UCSD-AML1 (cell line): Measurements from ENCODE around the gene FBXW7.

ENCODE experiments used
- DNase-seq: peaks from one replicate; lab custom pipeline; 2025; ENCODE audit not compliant: unreplicated experiment; lab: John Stamatoyannopoulos, UW

FBXW7 gene

DNA sequence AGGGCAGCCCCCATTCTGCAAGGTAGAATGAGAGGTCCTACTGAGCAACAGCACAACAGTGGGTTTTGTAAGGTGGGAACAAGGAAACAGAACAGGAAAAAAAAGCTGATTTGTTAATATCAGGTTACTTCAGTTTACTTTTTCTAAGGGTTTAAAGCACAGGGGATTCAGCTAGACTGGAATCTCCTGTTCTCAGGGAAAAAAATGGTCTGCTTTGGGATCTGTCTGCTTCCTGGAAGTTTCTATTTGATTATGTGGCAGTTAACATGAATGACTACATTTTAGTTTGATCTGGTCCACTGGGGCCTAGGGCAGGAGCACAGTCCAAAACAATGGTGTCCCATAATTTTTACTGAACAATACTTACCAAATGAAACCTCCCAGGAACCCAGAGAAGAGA, 104.6 kb downstream of the FBXW7 start:
- DNase-seq: no peak

DNA sequence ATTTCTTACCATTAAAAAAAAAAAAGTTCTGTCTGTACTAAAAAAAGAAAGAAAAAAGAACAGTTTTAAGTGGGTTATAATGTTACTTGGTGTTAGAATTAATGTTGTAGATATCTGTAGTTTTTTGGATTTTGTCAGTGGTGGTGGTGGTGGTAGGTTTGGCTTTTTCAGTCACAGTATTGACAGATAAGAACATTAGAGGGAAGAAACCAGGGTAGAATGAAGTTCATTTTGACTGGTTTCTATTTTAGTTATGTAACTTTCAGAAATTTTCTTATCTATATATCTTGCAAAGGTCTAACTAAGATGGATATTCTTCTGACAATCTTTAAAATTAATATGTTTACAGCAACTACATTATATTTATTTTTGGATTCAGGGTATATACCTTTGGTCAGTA, 105.4 kb downstream of the FBXW7 start:
- no peak for DNase-seq

DNA sequence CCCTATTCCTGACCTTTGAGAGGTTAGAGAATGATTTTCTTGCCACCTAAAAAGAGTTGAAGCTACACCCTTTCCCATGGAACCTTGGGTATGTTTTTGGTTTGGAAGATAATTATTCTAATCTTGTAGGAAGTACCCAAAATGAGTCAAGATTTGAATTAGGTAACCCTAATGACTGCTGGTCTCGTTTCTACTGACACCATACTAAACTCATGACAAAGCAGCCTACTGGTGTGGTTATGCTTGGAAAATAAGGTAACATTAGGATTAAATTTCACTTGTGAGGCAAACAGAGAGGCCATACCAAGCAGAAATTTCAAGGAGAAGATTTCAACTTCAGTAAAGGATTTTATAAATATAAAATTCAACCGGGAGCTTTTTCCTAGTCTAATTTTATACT, 107.9 kb downstream of the FBXW7 start:
- no peak for DNase-seq

DNA sequence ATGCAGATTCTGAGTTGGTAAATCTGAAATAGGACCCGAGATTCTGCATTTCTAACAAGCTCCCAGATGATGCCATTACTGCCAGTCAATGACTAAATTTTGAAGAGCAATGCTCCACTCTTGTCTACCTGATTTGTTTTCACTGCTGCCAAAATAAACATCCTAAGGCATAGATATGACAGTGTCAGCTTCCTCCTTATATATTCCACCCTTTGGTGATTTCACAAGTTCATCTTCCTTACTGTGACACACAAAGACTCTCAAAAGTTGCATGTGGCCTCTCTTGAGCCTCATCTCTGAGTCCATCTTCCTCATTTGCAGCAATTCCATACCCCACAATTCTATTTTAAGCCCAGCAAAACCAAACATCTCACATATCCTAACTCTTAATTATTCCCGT, 110.9 kb downstream of the FBXW7 start:
- DNase-seq: no peak

DNA sequence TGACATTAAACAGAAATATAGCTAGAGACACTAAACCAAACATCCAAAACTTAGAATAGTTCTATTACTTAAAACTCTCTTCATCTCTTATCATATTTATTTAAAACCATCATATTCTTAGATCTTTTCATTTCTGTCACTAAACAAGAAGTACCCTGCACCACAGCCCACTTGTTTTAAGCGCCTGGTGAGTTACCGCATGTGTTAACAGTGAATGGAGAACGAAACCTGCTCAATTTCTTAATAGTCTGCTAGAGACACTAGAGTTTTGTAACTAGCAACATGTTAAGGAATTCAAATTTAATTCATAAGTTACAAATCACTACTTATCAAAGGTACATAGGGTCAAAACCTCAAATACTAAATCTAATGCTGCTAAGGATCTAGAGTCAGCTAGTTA, 111.5 kb downstream of the FBXW7 start:
- DNase-seq: no peak

DNA sequence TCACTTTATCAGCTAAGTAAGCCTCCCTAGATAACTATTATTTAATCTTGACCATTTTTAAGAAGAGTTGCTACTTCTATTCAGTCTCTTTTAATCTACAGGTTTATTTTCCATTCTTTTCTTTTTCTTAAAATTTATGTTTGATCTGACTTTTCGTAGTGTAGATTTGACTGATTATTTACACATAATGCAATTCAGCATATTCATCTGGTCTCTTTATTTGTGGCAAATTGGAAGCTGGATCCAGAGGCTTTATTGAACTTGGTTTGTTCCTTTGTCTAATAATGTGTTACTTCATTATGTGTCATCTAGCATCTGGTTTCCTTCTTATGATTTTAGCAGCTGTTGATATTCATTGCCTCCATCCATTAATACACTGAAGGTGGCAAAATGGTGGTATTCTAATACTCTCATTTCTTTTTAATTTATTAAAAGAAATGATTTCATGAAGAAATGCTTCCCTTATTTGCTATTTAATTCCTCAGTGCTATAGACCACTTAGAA, 113.0 kb downstream of the FBXW7 start:
- DNase-seq: no peak

DNA sequence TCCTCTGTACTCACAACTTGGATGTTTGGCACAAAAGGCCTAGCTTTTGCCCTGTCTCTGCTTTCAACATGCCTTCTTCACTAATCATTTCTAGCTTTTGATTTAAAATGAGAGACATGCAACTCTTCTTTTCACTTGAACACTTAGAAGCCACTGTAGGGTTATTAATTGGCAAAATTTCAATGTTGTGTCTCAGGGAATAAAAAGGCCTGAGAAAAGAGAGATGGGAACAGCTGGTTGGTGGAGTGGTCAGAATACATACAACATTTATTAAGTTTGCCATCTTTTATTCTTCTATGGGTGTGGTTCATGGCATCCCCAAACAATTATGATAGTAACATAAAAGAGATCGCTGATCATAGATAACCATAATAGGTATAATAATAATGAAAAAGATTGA, 114.3 kb downstream of the FBXW7 start:
- no peak for DNase-seq

DNA sequence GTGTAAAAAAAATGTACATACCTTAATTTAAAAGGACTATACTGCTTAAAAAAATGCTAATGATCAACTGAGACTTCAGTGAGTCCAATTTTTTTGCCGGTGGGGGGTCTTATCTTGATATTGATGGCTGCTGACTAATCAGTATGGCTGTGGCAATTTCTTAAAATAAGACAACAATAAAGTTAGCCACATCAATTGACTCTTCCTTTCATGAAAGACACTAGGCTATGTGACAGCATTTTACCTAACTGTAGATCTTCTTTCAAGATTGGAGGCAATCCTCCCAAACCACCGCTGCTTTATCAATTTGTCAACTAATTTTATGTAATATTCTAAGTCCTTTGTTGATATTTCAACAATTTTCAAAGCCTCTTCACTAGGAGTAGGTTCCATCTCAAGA, 116.1 kb downstream of the FBXW7 start:
- DNase-seq: no peak

DNA sequence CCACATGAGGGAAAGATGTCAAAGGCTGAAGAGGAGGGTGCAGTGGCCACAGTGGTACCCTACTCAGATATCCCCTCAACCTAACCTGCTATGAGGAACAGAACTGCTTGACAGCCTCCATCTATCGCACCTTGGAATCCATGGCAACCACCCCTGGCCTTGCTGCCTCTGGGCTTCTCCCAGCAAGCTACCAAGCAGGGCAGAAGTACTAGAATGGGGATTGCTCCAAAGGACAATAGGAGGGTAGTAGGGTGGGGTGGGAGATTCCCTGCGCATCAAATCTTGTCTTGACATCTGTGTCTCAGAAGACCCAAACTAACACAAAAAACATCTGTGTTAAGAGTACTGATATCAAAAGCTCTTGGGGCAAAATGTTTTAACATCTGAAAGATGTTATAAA, 118.2 kb downstream of the FBXW7 start:
- no peak for DNase-seq

DNA sequence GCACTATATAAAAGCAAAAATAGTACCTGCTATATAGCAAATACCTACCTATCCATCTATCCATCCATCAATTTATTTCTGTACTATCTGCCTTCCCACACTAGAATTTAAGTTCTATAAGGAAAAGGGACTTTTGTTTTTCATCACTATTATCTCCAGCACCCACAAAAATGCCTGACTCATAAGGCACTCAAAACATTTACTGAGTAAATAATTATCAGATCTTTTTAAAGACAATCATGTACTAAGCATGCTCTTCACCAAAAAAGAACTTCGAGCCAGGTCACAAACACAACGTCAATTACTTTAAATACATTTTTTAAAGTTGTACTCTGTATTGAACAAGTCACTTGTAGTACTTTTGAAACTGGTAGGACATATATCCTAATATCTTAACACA, 119.9 kb downstream of the FBXW7 start:
- DNase-seq: no peak

DNA sequence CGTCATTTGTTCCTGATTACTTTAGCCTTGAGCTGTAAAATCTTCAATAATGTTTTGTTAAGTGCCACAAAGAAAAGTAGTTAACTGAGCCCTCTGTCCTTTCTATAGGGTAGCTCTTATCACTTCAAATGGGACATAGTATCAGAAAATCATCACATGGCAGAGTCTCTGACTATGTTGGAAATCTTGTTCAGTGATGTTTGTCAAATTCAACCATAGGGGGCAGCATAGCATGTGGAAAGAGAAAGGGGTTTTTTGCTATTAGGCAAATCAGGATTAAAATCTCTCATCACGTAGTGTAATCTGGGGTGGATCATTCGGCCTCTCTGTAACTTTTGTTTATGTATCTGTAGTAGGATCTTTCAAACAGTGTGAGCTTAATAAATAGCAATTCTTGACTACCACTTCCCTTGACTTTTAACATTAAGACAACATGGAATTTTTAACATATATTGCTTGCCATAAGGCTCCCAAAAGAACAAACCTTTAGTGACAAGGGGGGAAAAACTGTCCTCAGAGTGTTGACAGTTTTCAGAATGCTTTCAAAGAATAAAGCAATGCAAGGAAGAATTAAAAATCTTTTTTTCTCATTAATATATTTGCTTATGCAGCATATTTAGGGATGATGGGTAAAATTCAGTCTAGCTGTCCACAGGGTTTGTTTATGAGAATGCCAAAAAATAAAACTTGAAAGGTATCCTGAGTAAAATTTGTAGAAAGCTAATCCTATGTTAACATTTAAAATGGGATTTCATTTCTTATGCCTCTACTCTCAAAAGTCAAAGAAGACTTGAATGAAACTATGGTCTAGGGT, 127.2 kb downstream of the FBXW7 start:
- no peak for DNase-seq

DNA sequence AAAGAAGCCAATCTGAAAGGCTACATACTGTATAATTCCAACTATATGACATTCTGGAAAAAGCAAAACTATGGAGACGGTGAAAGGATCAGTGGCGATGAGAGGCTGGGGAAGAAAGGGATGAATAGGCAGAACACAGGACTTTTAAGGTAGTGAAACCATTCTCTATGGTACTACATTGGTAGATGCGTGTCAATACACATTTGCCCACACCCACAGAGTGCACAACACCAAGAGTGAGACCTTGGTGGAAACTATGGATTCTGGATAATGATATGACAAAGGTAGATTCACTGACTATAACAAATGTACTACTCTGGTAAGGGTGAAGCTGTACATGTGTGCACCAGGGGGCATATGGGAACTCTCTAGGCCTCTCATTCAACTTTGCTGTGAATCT, 134.5 kb downstream of the FBXW7 start:
- DNase-seq: no peak

DNA sequence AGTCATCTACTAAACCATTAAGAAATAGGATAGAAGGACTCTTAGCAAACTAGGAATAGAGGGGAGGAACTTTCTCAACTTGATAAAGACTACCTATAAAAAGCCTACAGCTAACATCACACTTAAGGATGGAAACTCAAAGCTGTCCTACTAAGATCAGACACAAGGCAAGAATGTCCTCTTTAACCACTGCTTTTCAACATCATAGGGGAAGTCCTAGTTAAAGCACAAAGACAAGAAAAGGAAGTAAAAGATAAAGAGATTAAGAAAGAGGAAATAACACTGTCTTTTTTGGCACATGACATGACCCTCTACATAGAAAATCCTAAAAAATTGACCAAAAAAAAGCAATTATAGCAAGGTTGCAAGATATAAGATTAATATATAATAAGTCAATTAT, 136.6 kb downstream of the FBXW7 start:
- no peak for DNase-seq

DNA sequence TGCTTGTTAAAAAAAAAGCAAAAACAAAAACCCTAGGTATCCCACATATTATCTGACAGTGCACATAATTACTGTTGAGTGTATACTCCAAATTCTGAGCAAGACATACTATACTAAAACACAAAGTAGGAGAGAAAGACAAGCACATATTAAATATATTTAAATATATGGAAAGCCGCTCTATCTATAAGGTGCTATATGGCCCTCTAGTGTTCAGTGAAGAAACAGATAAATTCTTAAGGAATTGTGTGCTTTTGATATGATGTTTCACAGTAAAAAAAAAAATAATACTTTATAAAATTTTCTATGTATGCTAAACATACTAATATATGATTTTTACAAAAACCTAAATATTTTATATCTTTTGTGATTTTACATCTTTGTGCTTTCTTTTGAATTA, 137.8 kb downstream of the FBXW7 start:
- no peak for DNase-seq

DNA sequence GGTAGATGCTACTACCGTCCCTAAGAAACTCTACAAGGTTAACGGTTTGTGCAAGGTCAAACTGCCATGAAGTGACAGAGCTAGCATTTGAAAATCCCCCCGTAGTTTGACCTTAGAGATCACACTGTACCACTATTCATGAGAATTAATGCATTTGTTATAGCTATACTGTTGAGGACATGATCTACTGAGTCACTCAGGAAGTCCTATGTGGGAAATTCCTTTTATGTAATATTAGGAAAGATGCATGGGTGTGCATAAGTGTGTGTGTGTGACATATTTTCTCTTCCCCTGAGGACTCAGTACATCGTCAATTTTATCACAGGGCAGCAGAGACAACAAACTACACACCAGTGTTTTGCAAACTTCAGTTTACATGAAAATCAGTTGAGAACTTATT, 141.1 kb downstream of the FBXW7 start:
- DNase-seq: no peak

DNA sequence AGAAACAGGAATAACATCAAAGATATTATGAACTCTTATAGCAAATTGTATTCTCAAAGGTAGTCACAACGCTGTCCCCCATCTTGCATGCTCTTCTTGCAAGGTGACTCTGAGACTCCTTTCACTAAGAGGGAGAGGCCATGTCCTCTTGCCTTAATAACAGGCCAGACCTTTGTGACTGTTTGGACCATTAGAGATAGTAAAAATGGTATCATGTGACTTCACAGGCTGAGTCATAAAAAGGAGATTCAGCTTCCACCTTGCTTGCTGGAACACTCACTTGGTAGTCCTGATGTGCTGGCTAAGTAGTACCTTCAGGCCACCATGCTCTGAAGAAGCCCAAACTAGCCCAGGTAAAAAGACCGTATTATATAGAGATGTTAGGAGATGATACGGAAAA, 143.8 kb downstream of the FBXW7 start:
- DNase-seq: no peak

DNA sequence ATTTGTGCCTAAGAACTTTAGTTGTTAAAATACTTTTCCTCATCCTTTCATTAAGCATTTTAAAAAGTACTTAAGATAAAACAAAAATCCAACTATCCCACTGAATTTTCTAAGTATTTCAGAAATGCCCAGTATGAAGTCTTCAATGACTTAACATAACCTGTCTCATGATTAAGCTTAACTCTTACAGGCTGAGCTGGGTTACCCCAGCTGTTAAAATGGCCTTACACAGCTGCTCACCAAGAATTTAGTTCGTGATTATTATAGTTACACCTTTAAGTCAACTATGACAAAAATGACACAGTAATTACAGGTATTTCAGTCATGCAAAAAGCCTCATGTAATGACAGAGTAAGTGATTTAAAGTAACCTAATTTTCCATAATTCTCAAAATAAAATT, 145.7 kb downstream of the FBXW7 start:
- no peak for DNase-seq

DNA sequence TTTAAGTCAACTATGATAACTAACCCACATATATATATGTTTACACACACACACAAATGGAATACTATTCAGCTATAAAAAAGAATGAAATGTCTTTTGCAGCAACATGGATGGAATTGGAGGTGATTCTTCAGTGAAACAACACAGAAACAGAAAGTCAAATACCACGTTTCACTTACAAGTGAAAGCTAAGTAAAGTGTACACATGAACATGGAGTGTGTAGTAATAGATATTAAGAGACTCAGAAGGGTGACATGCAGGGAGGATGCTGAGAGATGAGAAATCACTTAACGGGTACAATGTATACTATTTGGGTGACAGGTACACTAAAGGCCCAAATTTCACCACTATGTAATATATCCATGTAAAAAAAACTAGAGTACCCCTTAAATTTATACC, 146.5 kb downstream of the FBXW7 start:
- no peak for DNase-seq

DNA sequence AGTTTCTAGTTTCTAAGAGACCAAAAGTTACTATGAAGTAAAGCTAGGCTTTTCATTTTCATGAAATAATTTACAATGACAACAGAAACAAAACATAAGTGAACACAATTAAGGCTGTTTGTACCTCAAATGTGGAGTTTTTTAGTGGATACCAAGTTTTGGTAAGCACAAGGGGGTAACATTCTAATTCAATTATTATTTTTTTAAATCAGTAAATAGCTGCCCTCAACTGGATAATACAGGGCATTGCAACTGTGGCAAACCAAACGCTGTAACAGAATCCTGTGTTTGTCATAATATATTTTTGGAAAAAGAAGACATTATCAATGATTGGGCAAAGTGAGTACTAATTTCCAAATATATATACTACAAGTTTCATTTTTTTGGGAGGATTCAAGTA, 150.3 kb downstream of the FBXW7 start:
- DNase-seq: no peak

DNA sequence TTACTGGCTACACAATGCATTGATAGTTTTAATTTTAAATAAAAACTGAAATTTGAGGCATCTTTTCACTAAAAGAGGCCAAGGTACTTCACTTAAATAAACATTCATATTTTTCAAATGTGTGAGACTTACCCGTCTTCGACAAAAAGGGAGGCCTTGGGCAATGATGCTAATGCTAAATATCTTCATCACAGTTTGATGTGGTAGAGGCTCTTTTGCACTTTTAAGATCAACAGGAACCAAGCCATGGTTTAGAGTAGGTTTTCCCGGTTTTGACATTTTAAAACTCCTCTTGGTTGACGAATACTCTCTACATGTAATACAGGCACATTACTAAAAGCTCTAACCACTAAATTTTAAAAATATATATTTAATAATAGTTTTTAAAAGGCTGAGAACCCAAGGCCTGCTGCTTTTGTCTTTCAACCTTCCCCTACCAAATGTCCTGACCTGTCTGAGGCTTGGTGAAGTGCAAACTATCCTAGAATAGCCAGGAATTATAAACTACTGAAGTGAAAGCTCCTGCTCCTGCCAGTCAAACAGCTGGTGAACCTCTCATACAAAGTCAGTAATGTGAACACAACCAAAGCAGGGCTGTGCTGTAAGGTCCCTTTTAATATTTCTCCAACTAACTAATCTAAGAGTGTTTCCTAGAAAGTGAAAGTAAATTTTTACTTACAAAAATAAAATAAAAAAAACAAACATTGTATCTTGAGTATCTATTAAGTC, 153.7 kb downstream of the FBXW7 start:
- no peak for DNase-seq

DNA sequence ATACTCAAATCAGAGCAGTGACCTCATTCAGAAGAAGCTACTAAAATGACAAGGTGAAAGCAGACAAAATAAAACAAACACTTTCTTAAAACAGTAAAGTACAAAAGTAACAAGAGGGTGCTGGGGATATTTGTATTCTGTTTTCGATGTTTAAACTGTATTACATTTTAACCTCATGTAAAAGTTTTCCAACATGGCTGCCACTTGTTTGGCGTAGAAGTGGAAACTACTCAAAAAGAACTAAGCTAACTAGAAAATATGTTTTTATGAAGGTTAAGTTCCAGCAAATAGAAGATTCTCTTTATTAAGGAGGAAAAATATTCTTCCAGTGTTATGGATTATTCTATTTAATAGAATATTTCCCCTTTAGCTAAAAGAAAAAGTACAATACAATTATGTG, 155.0 kb downstream of the FBXW7 start:
- no peak for DNase-seq

DNA sequence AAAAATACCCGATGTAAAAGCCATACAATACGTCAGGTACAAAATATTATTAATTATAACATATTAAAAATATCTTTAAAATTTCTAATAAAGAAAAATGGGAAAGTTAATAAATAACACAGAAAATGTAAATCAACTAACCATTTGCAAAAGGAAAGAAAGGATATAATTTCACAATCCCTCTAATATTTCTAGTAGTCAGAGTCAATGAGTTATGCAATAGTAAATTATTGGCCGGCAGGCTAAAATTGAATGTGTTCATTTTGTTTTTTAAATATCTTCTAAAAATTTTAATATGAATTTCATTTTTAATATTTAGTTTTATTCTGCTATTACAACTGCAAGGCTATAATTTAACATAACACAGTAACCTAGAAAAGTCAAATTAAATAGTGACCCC, 155.7 kb downstream of the FBXW7 start:
- no peak for DNase-seq
